ENCODE measurements around the gene ERC1.

GRCh38 chr12:1329784-1330476 is 338.9 kb downstream of the ERC1 start:
- TF ChIP-seq GATA2 (IDR thresholded peaks at IDR 0.05; ENCODE audit: low read depth, low read length): no peak
- no peak for TF ChIP-seq GATA3 (IDR thresholded peaks at IDR 0.05; ENCODE audit: low read depth, low read length)
